Chondrocyte (in vitro differentiated cells): ENCODE data around the gene ZNF157. TPM values are rescaled to one million over a fixed set of nuclear protein-coding genes. Genes with fewer than 3 reads are reported as not detected.

Source experiments
- DNase-seq: peaks from one replicate; pipeline ENCODE4 v3.0.0; 2021; ENCODE audit warnings: mixed read lengths, low spot score
- H3K27ac Mint-ChIP-seq: one replicate; pipeline ENCODE4 v1.8.0; 2021; ENCODE audit warnings: mild to moderate bottlenecking, moderate library complexity, mixed read lengths; ENCODE audit not compliant: unreplicated experiment
- H3K27me3 Mint-ChIP-seq: 2 replicates; pipeline ENCODE4 v1.8.0; 2021; ENCODE audit warnings: low read depth, mixed read lengths
- H3K36me3 Mint-ChIP-seq: 2 replicates; pipeline ENCODE4 v1.8.0; 2021; ENCODE audit warnings: low read depth, mixed read lengths
- H3K4me1 Mint-ChIP-seq: 2 replicates; pipeline ENCODE4 v1.8.0; 2021; ENCODE audit warnings: low read depth, mild to moderate bottlenecking, mixed read lengths
- H3K4me3 Mint-ChIP-seq: one replicate; pipeline ENCODE4 v1.8.0; 2021; ENCODE audit warnings: mild to moderate bottlenecking, moderate library complexity, mixed read lengths; ENCODE audit not compliant: unreplicated experiment
- H3K9me3 Mint-ChIP-seq: 2 replicates; pipeline ENCODE4 v1.8.0; 2021; ENCODE audit warnings: low read depth, mixed read lengths
- CTCF ChIP-seq: fragments of 200-600 bp; sonication (generic); IDR thresholded peaks from 2 replicates; pipeline ENCODE4 v1.5.0; 2021; ENCODE audit warnings: antibody characterized with exemption, mild to moderate bottlenecking, moderate library complexity
- total RNA-seq: library from RNA; stranded (reverse); gene quantifications from 3 replicates; pipeline ENCODE4 v1.2.1, GENCODE V29; 2021

The ZNF157 gene
- total RNA-seq, 1 donor from 2014 or later = 0.15 TPM

- Mint-ChIP-seq H3K4me3 (no peak overlapping the region), H3K36me3 (no peaks in the 10 kb centered on the region), H3K27ac (no peak overlapping the region), H3K9me3 (peaks cover 5% of the 10 kb centered on the region), H3K4me1 (peaks cover 8% of the 10 kb centered on the region), H3K27me3 (no peaks in the 10 kb centered on the region)
- TF ChIP-seq CTCF = no peak
- DNase-seq = no peak
Observed at GRCh38 chrX:47358387-47359065, 11.9 kb upstream of the ZNF157 start.

DNA sequence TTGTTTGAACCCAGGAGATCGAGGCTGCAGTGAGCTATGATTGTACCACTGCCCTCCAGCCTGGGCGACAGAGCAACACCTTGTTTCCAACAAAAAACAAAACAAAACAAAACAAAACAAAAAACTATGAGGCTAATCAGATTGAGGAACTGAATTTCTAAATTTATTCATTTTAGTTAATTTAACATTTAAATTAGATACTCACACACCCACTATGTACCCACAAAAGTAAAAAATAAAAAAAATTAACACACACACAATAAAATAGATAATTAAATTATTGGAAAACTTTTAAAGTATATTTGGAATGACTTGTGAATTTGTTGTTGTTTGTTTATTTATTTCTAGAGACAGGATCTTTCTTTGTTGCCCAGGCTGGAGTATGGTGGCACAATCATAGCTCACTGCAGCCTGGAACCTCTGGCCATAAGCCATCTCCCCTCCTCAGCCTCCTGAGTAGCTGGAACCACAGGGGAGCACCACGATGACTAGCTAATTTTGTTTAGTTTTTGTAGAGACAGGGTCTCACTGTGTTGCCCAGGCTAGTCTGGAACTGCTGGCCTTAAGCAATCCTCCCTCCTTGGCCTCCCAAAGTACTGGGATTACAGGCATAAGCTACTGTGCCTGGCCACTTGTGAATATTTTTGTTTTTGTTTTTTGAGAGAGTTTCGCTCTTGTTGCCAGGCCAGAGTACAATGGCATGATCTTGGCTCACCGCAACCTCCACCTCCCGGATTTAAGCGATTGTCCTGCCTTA, 9.8 kb upstream of the ZNF157 start:
- H3K4me3 Mint-ChIP-seq = no peak overlapping the region
- H3K36me3 Mint-ChIP-seq = no peaks in the 10 kb centered on the region
- H3K4me1 Mint-ChIP-seq = peaks cover 8% of the 10 kb centered on the region
- H3K27ac Mint-ChIP-seq = no peak overlapping the region
- DNase-seq = no peak
- no peaks in the 10 kb centered on the region for H3K27me3 Mint-ChIP-seq
- peaks cover 8% of the 10 kb centered on the region for H3K9me3 Mint-ChIP-seq
- no peak for TF ChIP-seq CTCF

GRCh38 chrX:47361538-47362511, 8.6 kb upstream of the ZNF157 start:
- Mint-ChIP-seq H3K27me3 (no peaks in the 10 kb centered on the region), H3K9me3 (peaks cover 8% of the 10 kb centered on the region), H3K36me3 (no peaks in the 10 kb centered on the region), H3K27ac (peak overlapping the region; percentile 91), H3K4me3 (peak overlapping the region; percentile 76), H3K4me1 (peaks cover 15% of the 10 kb centered on the region)
- no peak for DNase-seq
- peak; percentile 56 for TF ChIP-seq CTCF

DNA sequence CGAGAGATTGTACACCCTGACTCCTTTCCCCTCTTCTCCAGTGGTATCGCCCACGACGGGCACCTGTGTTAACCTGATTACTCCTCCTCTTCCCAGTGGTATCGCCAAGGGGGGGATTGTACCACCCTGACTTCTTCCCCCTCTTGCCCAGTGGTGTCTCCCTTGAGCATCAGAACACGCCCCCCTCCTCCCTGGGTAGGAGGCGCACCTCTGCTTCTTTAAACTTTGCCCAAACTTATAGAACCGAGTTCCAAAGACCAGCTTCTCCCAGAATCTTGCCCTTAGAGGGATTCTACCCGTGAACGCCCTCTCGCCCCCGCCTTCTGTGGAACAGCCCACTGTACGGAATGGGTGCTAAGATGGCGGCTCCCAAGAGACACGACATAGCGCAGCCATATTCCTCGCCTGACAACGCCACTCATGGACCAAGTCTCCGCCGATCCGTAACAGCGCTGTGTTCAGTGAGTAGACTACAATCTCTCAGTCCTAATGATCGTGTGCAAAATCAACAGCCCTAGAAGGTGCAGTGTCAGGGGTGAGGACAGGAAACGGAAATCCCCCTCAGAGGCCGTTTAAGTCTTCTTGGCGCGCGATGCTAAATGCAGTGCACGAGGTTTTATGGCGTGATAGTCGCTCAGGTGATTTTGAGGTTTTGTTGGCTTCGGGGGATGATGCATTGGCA, 4.2 kb upstream of the ZNF157 start:
- no peak for DNase-seq
- Mint-ChIP-seq H3K9me3 (peaks cover 11% of the 10 kb centered on the region), H3K36me3 (no peaks in the 10 kb centered on the region), H3K4me3 (peak overlapping the region; percentile 81), H3K27ac (peak overlapping the region; percentile 73), H3K27me3 (no peaks in the 10 kb centered on the region), H3K4me1 (peaks cover 15% of the 10 kb centered on the region)
- TF ChIP-seq CTCF = peak; percentile 27
